Measurements from ENCODE around the gene KIAA1586.
"Not testable (repeated sequence)": the region's sequence is repeated elsewhere in the genome, so short reads cannot be mapped to it uniquely, and the experiment has no call there.

KIAA1586 gene

DNA sequence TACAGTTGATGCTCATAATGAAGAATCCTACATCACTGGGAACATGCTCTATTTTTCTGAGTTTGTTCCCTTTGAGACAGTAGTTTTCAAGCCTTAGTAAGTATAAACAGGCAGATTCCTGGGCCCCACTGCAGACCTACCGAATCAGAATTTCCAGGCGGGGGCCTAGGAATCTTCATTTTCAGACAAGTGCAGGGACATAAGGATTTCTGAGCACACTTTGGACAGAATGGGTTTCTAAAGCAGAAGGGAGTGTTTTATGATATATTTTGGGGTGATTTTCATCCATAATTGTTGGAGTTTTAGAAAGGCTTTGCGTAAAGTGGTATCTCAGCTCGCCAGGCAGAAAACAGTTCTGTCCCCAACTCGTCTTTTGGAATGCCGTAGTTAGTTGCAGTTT is 1.4 kb downstream of the KIAA1586 start:
- not testable (repeated sequence) for DNase-seq

DNA sequence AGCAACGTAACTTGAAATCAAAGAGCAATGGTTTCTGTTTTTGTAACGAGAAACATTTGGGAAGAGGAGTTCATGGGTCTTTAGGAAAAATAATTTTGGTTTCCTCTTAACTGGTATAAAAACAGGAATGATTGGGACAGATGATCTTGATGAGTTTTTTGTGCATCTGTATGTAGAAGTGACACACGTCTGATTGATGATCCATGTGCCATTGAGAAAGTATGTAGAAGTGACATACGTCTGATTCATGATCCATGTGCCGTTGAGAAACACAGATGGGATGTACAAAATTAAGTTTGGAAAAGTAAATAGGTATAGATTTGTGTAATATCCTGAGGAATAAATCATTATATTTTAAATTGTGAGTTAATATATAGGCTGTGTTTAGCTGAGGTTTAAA is 2.1 kb downstream of the KIAA1586 start:
- no peak for DNase-seq

DNA sequence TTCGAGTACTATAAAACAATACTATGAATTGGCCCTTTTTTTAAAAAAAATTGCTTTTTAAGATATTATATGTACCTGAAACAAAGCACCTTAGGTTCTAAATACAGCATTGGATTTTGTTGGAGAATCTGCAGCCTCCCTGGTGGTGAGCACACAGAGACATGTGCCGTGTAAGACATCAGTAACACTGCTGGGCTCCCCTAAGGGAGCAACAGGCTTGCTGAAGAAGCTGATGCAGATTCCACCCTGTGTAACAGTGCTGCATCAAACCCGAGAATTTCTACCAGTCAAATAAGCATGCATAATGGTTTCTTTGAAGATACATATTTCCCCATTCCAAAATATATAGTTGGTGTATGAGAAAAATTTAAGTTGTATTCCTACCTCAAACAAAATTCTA is 17.4 kb downstream of the KIAA1586 start:
- DNase-seq, result no peak

DNA sequence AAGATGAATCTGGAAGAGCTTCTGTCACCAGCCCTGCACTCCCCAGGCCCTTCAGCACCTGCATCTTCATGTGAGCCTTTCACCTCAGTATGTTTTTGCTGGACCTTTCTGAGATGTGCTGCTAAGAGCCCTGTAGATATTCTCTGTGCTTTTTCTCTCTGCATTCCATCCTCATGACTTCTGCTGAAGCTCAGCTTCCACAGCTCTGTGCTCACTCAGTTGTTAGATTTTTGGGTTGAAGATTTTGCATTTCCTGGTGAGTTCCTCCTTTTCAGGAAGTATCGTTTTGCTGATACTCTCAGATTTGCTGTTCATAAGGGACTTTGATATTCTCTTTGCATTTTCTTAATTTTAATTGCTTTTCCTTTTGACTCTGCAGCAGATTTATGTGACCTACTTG is 18.3 kb downstream of the KIAA1586 start:
- no peak for DNase-seq

DNA sequence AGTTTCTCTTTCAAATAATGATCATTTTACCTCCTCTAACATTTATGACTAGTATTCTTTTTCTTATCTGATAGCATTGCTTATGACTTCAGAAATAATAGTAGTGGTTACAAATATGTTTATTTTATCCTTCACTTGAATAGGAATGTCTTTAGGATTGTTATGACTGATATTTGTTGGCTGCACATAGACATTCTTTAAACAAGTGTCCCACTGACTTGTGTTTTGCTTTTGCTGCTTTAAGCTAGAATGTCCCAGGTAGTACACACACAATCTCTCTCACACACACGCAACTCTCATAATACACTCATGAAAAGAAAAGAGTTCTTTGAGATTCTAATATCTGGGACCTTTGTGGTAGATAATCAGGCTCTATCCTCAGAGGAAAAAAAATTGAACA is 21.6 kb downstream of the KIAA1586 start:
- no peak for DNase-seq

DNA sequence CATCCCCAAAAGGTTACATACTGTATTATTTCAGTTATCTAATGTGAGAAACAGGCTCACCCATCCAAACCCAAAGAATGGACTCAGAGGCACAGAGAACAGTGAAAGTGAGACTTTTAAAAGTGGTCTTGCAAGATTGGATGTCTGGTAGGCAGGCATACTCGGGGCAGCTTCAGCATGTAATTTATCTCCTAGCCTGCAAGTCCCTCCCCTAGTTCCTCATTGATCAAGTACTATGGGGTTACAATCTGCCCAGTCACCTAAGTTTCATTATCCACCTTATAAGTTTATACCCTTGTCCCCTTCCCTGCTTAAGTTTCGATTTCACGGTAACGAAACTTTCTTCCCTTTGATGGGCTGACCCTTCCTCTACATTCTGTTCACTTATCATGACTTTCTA is 22.7 kb downstream of the KIAA1586 start:
- no peak for DNase-seq

DNA sequence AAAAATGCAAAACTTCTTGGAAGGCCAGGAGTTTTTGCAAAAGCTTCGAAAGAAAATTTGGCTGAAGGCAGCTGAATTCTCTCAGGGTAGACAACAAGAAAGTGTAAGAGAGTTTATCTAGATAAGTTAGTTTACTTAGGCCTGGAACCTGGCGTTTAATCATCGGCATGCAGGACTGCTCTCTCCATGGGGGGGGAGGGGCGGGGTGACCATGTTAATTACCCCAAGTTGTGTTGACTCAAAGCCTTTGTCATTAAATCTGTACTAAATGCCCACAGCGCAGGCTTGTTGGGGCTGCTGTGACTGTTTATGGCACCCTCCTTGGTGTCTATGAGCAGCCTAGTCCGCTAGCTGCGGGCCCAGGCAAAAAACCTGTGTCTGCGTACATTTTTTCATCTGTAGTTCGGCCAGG is 23.4 kb downstream of the KIAA1586 start:
- no peak for DNase-seq

DNA sequence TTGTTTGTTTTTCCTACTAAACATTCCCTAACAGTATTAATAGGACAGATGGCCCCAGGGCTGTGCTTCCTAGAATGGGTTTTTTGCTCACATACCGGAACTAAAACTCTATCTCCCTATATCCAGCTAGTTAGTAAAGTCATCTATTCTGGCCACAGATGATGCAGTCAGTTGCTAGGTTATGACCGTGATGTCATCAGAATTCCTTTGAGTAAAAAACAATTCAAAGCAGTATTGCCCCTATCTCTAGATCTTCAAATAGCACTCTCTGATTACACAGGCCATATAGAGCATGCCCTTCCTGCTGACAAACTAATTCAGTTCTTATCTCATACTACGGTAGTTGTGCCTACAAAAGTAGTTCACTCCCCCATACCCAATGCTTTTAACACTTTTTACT is 25.6 kb downstream of the KIAA1586 start:
- DNase-seq, result no peak

DNA sequence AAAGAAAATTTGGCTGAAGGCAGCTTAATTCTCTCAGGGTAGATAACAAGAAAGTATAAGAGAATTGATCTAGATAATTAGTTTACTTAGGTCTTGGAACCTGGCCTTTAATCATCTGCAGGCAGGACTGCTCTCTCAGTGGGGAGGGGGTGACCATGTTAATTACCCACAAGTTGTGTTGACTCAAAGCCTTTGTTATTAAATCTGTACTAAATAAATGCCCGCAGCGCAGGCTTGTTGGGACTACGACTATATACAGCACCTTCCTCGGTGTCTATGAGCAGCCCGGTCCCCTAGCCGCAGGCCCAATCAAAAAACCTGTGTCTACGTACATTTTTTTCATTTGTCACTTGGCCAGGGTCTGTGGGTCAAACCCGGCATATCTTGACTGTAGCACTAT is 27.9 kb downstream of the KIAA1586 start:
- DNase-seq, result no peak

DNA sequence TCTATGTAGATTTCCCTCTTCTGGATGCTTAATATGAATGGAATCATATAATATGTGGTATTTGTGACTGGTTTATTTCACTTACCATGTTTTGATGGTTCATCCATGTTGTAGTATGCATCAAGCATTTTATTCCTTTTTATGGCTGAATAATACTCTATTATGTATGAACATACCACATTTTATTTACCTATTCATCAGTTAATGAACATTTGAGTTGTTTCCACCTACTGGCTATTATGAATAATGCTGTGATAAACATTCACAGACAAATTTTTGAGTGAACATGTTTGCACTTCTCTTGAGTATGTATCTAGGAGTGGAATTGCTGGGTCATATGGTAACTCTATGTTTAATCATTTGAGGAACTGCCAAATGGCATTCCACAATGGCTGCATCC is 28.6 kb downstream of the KIAA1586 start:
- DNase-seq, result no peak

DNA sequence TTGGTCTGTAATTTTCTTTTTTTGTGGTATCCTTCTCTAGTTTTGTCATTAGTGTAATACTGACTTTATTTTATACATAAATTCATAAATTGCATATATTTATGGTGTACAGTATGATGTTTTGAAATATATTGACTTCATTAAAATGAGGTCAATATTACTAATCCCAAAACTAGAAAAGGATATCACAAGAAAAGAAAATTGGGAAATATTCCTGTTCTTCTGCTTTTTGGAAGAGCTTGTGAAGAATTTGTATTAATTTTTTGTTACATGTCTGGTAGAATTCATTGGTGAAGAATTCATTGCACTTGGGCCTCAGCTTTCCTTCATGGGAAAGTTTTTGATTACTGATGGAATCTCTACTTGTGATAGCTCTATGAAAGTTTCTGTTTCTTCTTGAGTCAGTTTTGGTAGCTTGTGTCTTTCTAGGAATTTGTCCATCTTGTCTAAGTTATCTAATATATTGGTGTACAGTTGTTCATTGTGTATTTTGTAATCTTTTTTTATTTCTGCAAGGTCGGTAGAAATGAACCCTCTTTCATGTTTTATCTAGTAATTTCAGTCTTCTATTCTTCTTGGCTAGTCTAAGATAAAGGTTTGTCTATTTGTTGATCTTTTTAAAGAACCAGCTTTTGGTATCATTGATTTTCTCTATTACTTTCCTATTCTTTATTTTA is 32.2 kb downstream of the KIAA1586 start:
- no peak for DNase-seq

DNA sequence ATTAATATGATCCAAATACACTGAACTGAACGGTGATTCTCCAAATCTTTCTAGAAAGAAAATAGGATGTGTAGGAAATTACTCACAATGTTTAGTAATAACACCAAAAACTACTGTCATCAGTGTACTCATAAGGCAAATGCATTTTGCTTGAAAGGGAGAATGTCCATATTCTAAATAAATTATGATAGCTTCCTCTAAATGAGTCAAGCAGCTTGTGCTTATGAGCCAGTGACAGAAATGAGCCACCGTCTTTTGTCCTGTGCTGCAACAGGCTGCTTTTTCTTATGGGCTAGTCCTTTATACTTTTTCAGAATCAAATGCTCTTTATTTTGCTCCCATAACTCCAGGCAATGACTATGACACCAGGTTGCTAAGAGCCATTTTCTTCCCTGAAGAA is 39.0 kb downstream of the KIAA1586 start:
- DNase-seq, result no peak

DNA sequence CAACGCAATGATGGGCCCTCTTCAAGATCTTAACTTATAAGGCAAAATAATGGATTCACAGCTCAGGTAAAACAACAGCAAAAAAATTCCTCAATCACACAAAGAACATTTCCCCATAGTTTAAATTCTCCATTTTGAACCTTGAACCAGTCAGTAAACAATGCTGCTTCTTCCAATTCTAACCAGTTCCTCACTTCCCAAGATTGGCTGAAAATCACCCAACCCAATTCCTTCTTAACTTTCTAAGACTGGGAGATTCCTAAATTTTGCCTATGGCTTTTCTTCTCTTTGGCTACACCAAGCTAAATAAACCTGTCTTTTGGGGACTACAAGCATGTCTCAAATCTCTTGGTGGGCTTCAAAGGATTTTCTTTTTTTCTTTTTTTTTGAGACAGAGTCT is 40.4 kb downstream of the KIAA1586 start:
- DNase-seq, result no peak

DNA sequence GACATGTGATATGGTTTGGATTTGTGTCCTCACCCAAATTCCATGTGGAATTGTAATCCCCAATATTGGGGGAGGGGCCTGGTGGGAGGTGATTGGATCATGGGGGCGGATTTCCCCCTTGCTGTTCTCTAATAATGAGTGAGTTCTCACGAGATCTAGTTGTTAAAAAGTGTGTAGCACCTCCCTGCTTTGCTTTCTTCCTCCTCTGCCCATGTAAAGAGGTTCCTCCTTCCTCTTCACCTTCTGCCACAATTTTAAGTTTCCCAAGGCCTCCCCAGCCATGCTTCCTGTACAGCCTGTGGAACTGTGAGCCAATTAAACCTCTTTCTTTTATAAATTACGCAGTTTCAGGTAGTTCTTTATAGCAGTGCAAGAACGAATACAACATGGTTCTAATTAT is 41.4 kb downstream of the KIAA1586 start:
- no peak for DNase-seq

DNA sequence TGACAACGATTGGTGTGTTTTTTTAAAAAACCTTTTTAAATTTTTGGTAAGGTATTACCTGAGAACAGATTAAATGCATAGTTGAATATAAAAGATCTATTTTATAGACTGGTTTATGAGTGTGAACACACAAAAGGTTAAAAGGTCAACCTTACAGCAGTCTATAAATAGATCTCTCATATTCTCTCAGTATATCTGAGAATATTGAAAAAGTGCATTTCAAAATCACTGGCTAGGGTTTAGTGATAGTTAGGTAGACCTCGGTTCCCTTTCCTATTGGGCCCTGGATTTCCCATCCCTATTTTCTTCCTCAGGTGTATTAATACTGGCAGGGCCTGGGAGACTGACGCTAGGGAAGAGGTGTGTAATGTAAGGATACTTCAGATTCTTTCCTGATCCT is 42.8 kb downstream of the KIAA1586 start:
- no peak for DNase-seq

DNA sequence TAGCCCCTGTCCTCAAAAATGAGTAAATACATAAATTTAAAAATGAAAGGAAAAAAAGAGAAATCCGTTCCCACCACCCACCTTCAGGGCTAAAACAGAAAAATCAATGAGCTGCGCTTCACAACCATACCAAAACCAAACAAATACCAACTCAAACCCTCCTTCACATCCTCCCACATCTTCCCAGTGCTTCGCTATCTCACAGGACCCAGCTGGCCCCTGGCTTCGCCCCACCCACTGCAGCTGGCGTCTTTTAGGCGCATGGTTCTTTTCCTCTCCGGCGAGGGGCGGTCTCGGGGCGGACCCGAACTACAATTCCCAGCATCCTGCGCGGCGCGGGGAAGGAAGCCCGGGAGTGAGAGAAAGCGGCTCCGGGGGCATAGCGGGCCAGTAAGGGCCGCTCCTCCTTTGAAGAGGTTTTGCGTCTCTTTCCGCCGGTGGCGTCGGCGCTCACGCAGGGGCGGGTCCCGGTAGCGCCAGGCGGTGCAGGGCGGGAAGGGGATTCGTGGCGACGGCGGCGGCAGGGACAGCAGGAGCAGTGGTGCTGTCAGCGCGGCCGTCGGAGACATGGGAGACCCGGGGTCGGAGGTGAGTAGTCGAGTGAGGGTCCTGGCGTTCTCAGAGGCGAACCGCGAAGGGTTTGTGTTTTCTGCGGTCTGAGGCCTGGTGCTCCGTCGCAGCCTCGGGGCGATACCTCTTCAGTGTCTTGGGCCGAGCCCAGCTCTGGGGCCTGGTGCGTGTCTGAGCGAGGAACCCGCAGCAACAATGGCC is 43.4 kb downstream of the KIAA1586 start, which contains the start of gene ZNF451:
ZNF451 (plus strand) TSS at position 502 of the 771 bp plus-strand sequence; CDS start at position 568, 66 bp downstream.
- DNase-seq, result peak; percentile 95

DNA sequence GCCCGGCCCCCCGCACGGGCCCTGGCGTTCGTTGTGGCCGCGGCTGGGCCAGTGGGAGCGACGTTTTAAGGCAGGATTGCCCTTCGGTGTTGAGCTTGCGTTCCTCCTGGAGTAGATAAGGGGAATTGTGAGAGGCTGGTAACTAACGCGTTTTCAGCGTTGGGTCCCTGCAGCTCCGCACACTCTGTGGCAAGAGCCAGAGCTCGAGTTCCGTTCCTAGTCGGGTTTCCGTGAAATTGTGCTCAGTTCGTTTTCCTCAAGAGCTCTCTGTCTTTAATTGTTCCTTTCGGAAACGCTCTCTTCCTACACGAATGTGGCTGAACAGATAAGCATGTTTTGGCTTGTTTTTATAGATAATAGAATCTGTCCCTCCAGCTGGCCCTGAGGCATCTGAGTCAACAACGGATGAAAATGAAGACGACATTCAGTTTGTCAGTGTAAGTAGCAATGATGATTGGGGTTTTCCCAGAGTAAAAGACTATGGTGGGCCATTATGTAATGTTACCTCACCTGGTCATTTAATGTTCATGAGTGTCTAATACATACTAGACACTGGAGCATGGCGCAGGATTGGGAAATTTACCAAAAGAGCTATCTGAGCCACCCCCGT is 44.1 kb downstream of the KIAA1586 start:
- DNase-seq, result not testable (repeated sequence)

DNA sequence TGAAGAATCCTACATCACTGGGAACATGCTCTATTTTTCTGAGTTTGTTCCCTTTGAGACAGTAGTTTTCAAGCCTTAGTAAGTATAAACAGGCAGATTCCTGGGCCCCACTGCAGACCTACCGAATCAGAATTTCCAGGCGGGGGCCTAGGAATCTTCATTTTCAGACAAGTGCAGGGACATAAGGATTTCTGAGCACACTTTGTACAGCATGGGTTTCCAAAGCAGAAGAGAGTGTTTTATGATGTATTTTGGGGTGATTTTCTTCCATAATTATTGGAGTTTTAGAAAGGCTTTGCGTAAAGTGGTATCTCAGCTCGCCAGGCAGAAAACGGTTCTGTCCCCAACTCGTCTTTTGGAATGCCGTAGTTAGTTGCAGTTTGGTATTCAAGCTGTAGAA is 44.9 kb downstream of the KIAA1586 start:
- DNase-seq, result not testable (repeated sequence)

DNA sequence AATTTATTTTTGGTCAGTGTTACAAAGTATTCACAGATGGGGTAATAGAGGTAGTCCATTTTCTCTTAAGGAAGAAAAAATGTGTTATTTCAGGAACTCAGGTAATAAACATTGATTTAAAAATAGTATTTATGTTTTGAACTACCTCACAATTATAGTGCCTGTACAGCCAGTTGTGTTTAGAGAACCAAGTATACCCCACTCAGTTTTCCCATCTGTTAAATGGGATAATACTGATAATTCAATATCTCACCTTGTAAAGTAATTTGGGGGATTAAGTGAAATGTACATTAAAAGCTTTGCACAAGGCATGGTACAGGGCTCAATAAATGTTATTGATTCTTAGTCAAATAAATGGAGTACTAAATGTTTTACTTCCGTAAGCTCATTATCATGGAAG is 48.2 kb downstream of the KIAA1586 start:
- no peak for DNase-seq

DNA sequence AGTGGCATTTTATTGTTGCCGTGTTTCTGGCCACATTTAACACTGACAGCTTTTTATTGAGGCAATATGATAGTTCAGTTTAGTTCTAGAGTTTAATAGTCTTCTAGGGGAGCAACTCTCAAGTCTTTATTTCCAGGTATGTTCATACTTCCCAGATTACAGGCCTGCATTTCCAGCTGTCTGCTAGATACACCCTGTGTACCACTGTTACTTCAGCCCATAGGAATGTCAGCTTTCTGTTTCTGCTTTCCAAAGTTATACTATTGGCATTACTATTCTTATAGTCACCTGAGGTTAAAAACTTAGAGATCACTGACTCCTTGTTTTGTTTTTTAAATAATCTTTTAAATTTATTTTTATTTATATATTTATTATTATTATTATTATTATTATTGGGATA is 51.1 kb downstream of the KIAA1586 start:
- no peak for DNase-seq

DNA sequence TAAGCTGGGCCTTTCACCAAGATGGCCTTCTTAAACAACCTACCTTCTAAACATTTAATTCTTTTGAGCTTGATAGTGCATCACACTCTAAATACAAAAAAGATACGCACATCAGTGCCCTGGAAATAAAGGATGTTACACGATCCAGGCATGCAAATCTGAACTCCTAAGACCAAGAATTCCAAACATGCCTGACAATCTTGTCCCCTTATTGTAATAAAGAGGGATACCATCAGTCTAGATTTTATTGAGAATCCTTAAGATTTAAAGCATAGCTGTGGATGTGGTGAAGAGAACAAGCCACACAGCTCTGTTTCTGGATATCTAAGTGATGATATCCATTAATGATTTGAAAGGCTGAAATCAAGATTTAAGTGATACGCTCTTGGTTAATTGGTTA is 56.5 kb downstream of the KIAA1586 start:
- DNase-seq, result no peak

DNA sequence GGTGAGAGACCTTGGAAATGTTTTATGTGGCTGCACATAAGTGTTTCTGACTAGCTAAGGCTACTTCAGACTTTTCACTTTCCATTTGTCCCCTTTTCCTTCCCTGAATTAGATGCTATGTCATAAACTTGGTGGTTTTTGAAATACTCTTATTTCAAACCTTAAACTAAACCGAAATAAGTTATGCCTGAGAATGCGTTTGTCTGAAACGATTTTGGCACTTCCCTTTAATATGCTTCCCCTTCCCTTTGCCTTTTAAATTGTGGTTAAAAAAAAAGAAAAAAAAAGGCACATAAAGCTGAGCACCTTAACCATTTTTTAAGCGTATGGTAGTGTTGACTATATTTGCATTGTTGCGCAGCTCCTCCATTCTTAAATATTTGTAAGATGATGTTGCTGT is 57.8 kb downstream of the KIAA1586 start:
- DNase-seq, result no peak

All from activated gamma-delta T cell treated with Interleukin-2 at 50 U/mL for 16 hours (primary cell).